Aorta (tissue), 5 donors: Measurements from ENCODE around the gene BCAN. TPM values are rescaled to one million over a fixed set of nuclear protein-coding genes. Genes with fewer than 3 reads are reported as not detected.

ENCODE experiments used
- ATAC-seq: fragments of 200-7000 bp; cut with Tn5 transposase; one replicate; pipeline ENCODE4 v1.9.1; 2022; ENCODE audit warnings: moderate library complexity; ENCODE audit not compliant: low FRiP score
- DNase-seq, 2 donors: peaks; one replicate each; pipeline ENCODE4 v3.0.0-alpha.2; 2020
- H3K27ac ChIP-seq, 2 donors: one replicate each; pipeline ENCODE4 v1.5.1; 2013; ENCODE audit warnings: low read length in 2 of 2, mild to moderate bottlenecking in 2 of 2, moderate library complexity in 2 of 2, control low read depth in 1 of 2, inconsistent platforms in 1 of 2, low read depth in 1 of 2
- H3K27me3 ChIP-seq, 2 donors: one replicate each; pipeline ENCODE4 v1.6.1; 2013; ENCODE audit warnings: control low read depth in 1 of 2, low read length in 1 of 2, mild to moderate bottlenecking in 1 of 2, moderate library complexity in 1 of 2; ENCODE audit not compliant: insufficient read depth in 2 of 2, control insufficient read depth in 1 of 2
- H3K36me3 ChIP-seq, 2 donors: one replicate each; pipeline ENCODE4 v1.6.1; 2013; ENCODE audit warnings: control low read depth in 1 of 2, low read length in 1 of 2, mild to moderate bottlenecking in 1 of 2; ENCODE audit not compliant: insufficient read depth in 2 of 2, control insufficient read depth in 1 of 2
- H3K4me1 ChIP-seq, 2 donors: one replicate each; pipeline ENCODE4 v1.6.1; 2013; ENCODE audit warnings: low read length in 2 of 2, control low read depth in 1 of 2, mild to moderate bottlenecking in 1 of 2, moderate library complexity in 1 of 2; ENCODE audit not compliant: insufficient read depth in 2 of 2, control insufficient read depth in 1 of 2
- H3K4me3 ChIP-seq, 2 donors: one replicate each; pipeline ENCODE4 v1.5.1; 2013; ENCODE audit warnings: low read length in 2 of 2, control low read depth in 1 of 2, mild to moderate bottlenecking in 1 of 2
- H3K9me3 ChIP-seq: one replicate; pipeline ENCODE4 v1.6.1; 2013; ENCODE audit warnings: mild to moderate bottlenecking, low read length; ENCODE audit not compliant: control insufficient read depth
- WGBS, 2 donors: extraction: QIAGEN DNeasy Blood & Tissue Kit; methylation state at CpG; one replicate each; pipeline ENCODE4 v1.1.7; 2013; 5-methylcytosine and 5-hydroxymethylcytosine counted together
- intact Hi-C, 2 donors: fragments of 100-400 bp; cut with DNase I; formaldehyde crosslinking; loops; one replicate each; pipeline versions ENCODE4 v1.14.2 to v1.15.0; 2022
- polyA plus RNA-seq, 2 donors: library from polyadenylated mRNA; stranded (reverse); fragments of 200-250 nt; gene quantifications; one replicate each; pipeline ENCODE4 v1.2.3, GENCODE V29; 2013
- total RNA-seq, 2 donors: library from RNA; stranded (reverse); fragmentation: NEBNext Ultra II Directional; extraction: Animal tissue kit (Norgen Biotek cat#: 25700); gene quantifications; one replicate each; pipeline ENCODE4 v1.2.1, GENCODE V29; 2021
- donor health status: healthy with polysubstance abuse.
- donor health status: Bipolar disorder and iron deficiency.
- donor health status: DM: no; HTN: no; CAD: no.
- donor health status: DM: no; HTN: no; CAD: no.
- donor health status: DM: yes; HTN: yes; CAD: no.

Gene BCAN
- total and polyA plus RNA-seq, 4 donors: 0.36 to 0.95 TPM; not detected in 2

- Histone ChIP-seq H3K9me3 (no peaks in the 10 kb centered on the region), H3K4me1 (no peaks in the 10 kb centered on the region), H3K27me3 (no peaks in the 10 kb centered on the region), H3K36me3 (no peaks in the 10 kb centered on the region), H3K4me3 (no peak overlapping the region), H3K27ac (peak overlapping the region in 1 of 2 donors; percentile 73)
- ATAC-seq (no peak), DNase-seq (no peak)
- WGBS, 2 donors: 11 to 17% methylated on average over 6 of the region's 6 CpGs
- intact Hi-C loops: loop anchor here (1.0 to 5.0 kb wide), 4 partner anchors 18 to 77 kb away; partner anchors contain the start of gene NES (in 1 of the 2)
Measured at GRCh38 chr1:156659661-156659987, 17.7 kb downstream of the BCAN start.

- 5 to 8% methylated on average over 34 to 38 of the region's 38 CpGs for WGBS, 2 donors
- Histone ChIP-seq H3K27ac (peak overlapping the region in 1 of 2 donors; percentile 73), H3K36me3 (no peaks in the 10 kb centered on the region), H3K9me3 (no peaks in the 10 kb centered on the region), H3K4me1 (peaks cover 0 to 1% of the 10 kb centered on the region in 2 donors), H3K4me3 (no peak overlapping the region), H3K27me3 (no peaks in the 10 kb centered on the region)
- DNase-seq: peak; percentile 97 to 100
- ATAC-seq: peak; percentile 95
- intact Hi-C loops: loop anchor here (1.0 to 5.0 kb wide), 5 partner anchors 17 to 78 kb away; partner anchors contain the start of gene NES (in 1 of the 2)
Measured at GRCh38 chr1:156659988-156660751, 18.3 kb downstream of the BCAN start.

DNA sequence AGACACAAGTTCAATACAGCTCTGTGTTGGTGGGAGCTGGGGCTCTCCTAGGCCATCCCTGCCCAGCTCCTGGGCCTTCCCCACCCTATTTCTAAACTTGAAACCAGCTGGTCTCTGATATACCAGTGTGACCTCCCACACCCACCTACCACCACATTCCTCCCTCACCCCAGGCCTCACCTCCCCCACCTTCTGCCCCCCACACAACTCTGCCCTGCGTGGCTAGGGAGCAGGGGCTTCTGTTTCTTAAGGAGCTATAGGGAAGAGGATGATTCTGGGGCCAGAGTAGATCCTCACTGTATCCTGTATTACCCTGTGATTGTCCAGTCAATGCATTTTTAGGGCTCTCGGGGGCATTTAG, 18.8 kb downstream of the BCAN start:
- 84 to 92% methylated on average over 2 of the region's 2 CpGs for WGBS, 2 donors
- Histone ChIP-seq H3K4me3 (no peak overlapping the region), H3K27ac (peak overlapping the region in 1 of 2 donors; percentile 65), H3K4me1 (peaks cover 0 to 2% of the 10 kb centered on the region in 2 donors), H3K27me3 (no peaks in the 10 kb centered on the region), H3K9me3 (no peaks in the 10 kb centered on the region), H3K36me3 (no peaks in the 10 kb centered on the region)
- ATAC-seq: no peak
- DNase-seq: no peak
- intact Hi-C loops: loop anchor here in 1 of 2 donors (1.0 kb wide), 1 partner anchor 18 kb away; no protein-coding TSS in a partner anchor

DNA sequence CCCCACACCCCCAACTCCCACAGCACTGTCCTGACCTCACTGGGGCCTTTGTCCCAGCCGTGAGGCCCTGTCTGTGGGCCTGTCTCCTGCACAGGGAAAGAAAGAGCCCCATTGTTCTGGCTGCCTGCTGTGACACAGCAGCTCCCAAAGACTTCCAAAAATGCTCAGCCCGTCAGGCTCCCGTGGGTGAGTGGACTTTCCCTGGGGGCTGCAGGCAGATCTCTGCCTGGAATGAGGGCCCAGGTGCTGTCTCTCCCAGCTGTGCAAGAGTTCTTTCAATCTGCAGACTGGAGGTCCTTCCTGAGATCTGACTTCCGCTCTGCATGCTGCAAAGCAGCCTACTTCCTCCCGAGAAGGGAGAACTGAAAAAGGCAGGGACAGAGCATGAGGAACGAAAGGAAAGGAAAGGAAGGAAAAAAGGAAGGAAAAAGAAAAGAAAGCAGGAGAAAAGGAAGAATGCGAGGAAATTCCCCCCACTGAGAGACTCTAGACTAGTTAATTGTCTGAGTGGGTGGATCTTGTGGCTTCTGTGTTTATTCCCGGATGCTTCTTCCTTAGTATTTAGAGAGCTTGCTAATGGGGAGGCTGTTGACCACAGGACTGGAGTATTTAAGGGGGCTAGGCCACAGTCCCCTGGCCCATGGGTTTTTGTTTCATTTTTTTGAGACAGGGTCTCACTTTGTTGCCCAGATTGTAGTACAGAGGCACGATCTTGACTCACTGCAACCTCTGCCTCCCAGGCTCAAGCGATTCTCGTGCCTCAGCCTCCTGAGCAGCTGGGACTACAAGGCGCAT, 20.3 kb downstream of the BCAN start:
- H3K36me3 ChIP-seq: no peaks in the 10 kb centered on the region
- H3K4me3 ChIP-seq: no peak overlapping the region
- no peaks in the 10 kb centered on the region for H3K9me3 ChIP-seq
- H3K4me1 ChIP-seq: peaks cover 0 to 2% of the 10 kb centered on the region in 2 donors
- peak overlapping the region; percentile 6 to 52 for H3K27ac ChIP-seq
- no peak for ATAC-seq
- no peak for DNase-seq
- intact Hi-C loops: no loop called here
- WGBS, 2 donors: 58 to 63% methylated on average over 12 of the region's 12 CpGs
- no peaks in the 10 kb centered on the region for H3K27me3 ChIP-seq

DNA sequence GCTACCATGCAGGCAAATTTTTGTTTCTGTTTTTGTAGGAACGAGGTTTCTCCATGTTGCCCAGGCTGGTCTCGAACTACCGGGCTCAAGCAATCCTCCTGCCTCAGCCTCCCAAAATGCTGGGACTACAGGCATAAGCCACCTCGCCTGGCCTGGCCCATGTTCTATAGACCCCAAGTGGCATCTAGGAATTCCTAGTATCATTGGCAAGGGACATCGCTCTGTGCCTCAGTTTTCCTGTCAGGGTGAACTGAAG, 20.8 kb downstream of the BCAN start:
- peak overlapping the region in 1 of 2 donors; percentile 52 for H3K27ac ChIP-seq
- peaks cover 0 to 2% of the 10 kb centered on the region in 2 donors for H3K4me1 ChIP-seq
- H3K4me3 ChIP-seq: no peak overlapping the region
- no peaks in the 10 kb centered on the region for H3K9me3 ChIP-seq
- no peak for ATAC-seq
- H3K36me3 ChIP-seq: no peaks in the 10 kb centered on the region
- intact Hi-C loops: no loop called here
- no peaks in the 10 kb centered on the region for H3K27me3 ChIP-seq
- WGBS, 2 donors: 47 to 50% methylated on average over 5 of the region's 5 CpGs
- no peak for DNase-seq

DNA sequence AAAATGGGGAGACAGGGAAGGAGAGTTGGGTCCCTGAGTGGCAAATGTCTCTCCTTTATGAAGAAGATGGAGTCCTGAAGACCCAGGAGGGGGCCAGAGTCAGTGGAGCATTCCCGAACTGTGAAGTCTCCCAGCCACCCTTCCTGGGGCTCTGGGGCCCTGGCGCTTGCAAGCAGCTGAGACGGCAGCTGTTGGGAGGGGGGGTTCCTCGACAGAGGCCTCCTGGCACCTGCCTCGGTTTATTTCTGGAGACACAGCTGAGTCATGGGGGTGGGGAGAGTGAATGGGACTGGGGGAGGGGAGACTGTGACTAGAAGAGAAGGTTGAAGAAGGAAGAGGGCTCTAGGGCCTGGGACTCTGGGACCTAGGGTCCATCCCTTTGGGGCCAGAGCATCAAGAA, 21.3 kb downstream of the BCAN start:
- Histone ChIP-seq H3K36me3 (no peaks in the 10 kb centered on the region), H3K27me3 (no peaks in the 10 kb centered on the region), H3K27ac (peak overlapping the region in 1 of 2 donors; percentile 64), H3K9me3 (no peaks in the 10 kb centered on the region), H3K4me1 (peaks cover 0 to 2% of the 10 kb centered on the region in 2 donors), H3K4me3 (no peak overlapping the region)
- intact Hi-C loops: no loop called here
- 3 to 5% methylated on average over 5 of the region's 5 CpGs for WGBS, 2 donors
- DNase-seq (peak; percentile 81 to 88), ATAC-seq (no peak)

GRCh38 chr1:156664046-156664766, 22.3 kb downstream of the BCAN start:
- Histone ChIP-seq H3K36me3 (no peaks in the 10 kb centered on the region), H3K4me1 (peaks cover 0 to 2% of the 10 kb centered on the region in 2 donors), H3K4me3 (no peak overlapping the region), H3K9me3 (no peaks in the 10 kb centered on the region), H3K27ac (peak overlapping the region in 1 of 2 donors; percentile 67), H3K27me3 (no peaks in the 10 kb centered on the region)
- DNase-seq (no peak), ATAC-seq (no peak)
- WGBS, 2 donors: 65 to 73% methylated on average over 5 of the region's 5 CpGs
- intact Hi-C loops: no loop called here

GRCh38 chr1:156664767-156665411, 23.0 kb downstream of the BCAN start:
- ATAC-seq: peak; percentile 9
- intact Hi-C loops: no loop called here

More at GRCh38 chr1:156664767-156665411, 23.0 kb downstream of the BCAN start:
- Histone ChIP-seq H3K27me3 (no peaks in the 10 kb centered on the region), H3K9me3 (no peaks in the 10 kb centered on the region), H3K27ac (peak overlapping the region in 1 of 2 donors; percentile 73), H3K4me3 (no peak overlapping the region), H3K36me3 (no peaks in the 10 kb centered on the region), H3K4me1 (peaks cover 0 to 2% of the 10 kb centered on the region in 2 donors)
- WGBS, 2 donors: 22 to 25% methylated on average over 16 of the region's 16 CpGs
- peak; percentile 76 to 84 for DNase-seq
